ENCODE results near the gene TTC7B. TPM values are rescaled to one million over a fixed set of nuclear protein-coding genes. Genes with fewer than 3 reads are reported as not detected.
"Not testable (repeated sequence)": the region's sequence is repeated elsewhere in the genome, so short reads cannot be mapped to it uniquely, and the experiment has no call there.

Gene TTC7B
- total and polyA plus RNA-seq, 10 of the 15 experiments (the other 5 are each of a cell fraction or from before 2014, with no cell fraction given), result under 0.01 to 1.1 (median 0.26) TPM; not detected in 2

DNA sequence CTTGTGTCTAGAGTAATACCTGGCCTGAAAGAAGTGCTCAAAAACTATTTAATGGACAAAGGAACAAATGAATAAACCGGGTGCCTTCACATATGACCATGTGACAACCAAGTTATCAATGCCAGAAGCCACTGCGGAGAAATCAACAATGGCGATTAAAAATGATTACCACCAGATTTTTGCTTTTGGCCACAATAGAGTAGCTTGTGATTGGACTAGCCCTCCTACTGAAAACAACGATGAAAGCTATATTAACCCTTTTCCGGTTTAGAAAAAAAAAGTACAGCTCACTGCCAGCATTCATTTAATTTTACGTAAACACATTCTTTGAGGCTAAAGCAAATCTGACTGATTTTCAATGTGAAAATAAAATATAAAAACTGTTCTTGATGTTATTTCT lies 41.6 kb upstream of the TTC7B start:
- H3K36me3 ChIP-seq (ENCODE audit: control insufficient read depth in 2 of 2, insufficient read depth in 2 of 2, low read length in 1 of 2), result no peaks in the 10 kb centered on the region
- H3K4me1 ChIP-seq (ENCODE audit: control insufficient read depth, insufficient read depth, low read length), result no peaks in the 10 kb centered on the region
- no peaks in the 10 kb centered on the region for H3K27me3 ChIP-seq (replicated peaks in 1 of 2; ENCODE audit: control insufficient read depth in 2 of 2, insufficient read depth in 2 of 2, low read length in 1 of 2)
- H3K79me2 ChIP-seq (ENCODE audit: control insufficient read depth, insufficient read depth, low read length), result no peaks in the 10 kb centered on the region
- intact Hi-C loops (cut with micrococcal nuclease; ENCODE audit: unreplicated experiment), result no loop called here
- H3K27ac ChIP-seq (ENCODE audit: control insufficient read depth, insufficient read depth), result no peak overlapping the region
- RAD21 ChIA-PET (ENCODE audit: unreplicated experiment), result no interaction called here
- no peak overlapping the region for H3K4me3 ChIP-seq
- CTCF ChIA-PET, result interaction anchor here (1.2 kb wide), 1 partner anchor 10 kb away, joined by 4 read pairs; no protein-coding TSS in a partner anchor
- ATAC-seq, result no peak
- 95% methylated on average over 6 of the region's 6 CpGs for WGBS (ENCODE audit: insufficient coverage, insufficient replicate concordance, low lambda C conversion rate, missing lambda C conversion rate)
- DNase-seq (ENCODE audit: low read depth, low spot score), result no peak
- H3K9ac ChIP-seq (ENCODE audit: control insufficient read depth, insufficient read depth, low read length), result no peak overlapping the region
- H3K4me2 ChIP-seq (ENCODE audit: control insufficient read depth, insufficient read depth), result no peak overlapping the region
- TF ChIP-seq ATF7 (IDR thresholded peaks at IDR 0.05; ENCODE audit: low read depth) (no peak), ZNF217 (IDR thresholded peaks at IDR 0.05) (no peak), RUNX3 (IDR thresholded peaks at IDR 0.05; ENCODE audit: low read length) (no peak), EGR1 (IDR thresholded peaks at IDR 0.05; ENCODE audit: borderline replicate concordance in 1 of 2, low read depth in 2 of 2, low read length in 2 of 2) (no peak), RBBP5 (conservative IDR thresholded peaks at IDR 0.05) (no peak), CREM (IDR thresholded peaks at IDR 0.05; ENCODE audit: low read depth) (no peak), MAX (IDR thresholded peaks at IDR 0.05; ENCODE audit: low read depth, low read length) (no peak), NR2F1 (conservative IDR thresholded peaks at IDR 0.05) (no peak), HSF1 (IDR thresholded peaks at IDR 0.05; ENCODE audit: low read depth, low read length) (no peak), POLR2AphosphoS5 (IDR thresholded peaks at IDR 0.05; ENCODE audit: low read length) (no peak), IKZF1 (conservative IDR thresholded peaks at IDR 0.05) (no peak), SUPT20H (IDR thresholded peaks at IDR 0.05; ENCODE audit: borderline replicate concordance, control insufficient read depth, low read depth, low read length) (no peak), NFYB (IDR thresholded peaks at IDR 0.05; ENCODE audit: insufficient read depth, low read depth, low read length) (no peak)
- TF ChIP-seq, protein P1, sequence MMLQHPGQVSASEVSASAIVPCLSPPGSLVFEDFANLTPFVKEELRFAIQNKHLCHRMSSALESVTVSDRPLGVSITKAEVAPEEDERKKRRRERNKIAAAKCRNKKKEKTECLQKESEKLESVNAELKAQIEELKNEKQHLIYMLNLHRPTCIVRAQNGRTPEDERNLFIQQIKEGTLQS (IDR thresholded peaks at IDR 0.05; ENCODE audit: borderline replicate concordance, extremely low read depth, low read depth, low read length), result no peak
- no TSS peak for BruUV-seq (replicated peaks)
- FAIRE-seq, result no peak
- H2AFZ ChIP-seq (ENCODE audit: control insufficient read depth, low read depth, low read length), result no peak overlapping the region
- no peaks in the 10 kb centered on the region for H4K20me1 ChIP-seq (ENCODE audit: control insufficient read depth, insufficient read depth)
- no peaks in the 10 kb centered on the region for H3K9me3 ChIP-seq (replicated peaks; ENCODE audit: control insufficient read depth, insufficient read depth, low read length)
- in situ Hi-C loops (cut with MboI), result no loop called here
- POLR2A ChIA-PET, result no interaction called here
- SMC1A ChIA-PET (ENCODE audit: uncharacterized antibody, unreplicated experiment), result interaction anchor here (1.4 to 1.5 kb wide), 3 partner anchors 8 to 18 kb away, joined by 3 to 5 read pairs (median 3); no protein-coding TSS in a partner anchor

GRCh38 chr14:90856115-90856514 lies 39.9 kb upstream of the TTC7B start:
- peak; percentile 54; the same call in 2 of the 3 replicates for ATAC-seq
- POLR2A ChIA-PET, result not testable (repeated sequence)

More at GRCh38 chr14:90856115-90856514, 39.9 kb upstream of the TTC7B start:
- H3K9ac ChIP-seq (ENCODE audit: control insufficient read depth, insufficient read depth, low read length); H3K79me2 ChIP-seq (ENCODE audit: control insufficient read depth, insufficient read depth, low read length); BruUV-seq (replicated peaks); H3K27ac ChIP-seq (ENCODE audit: control insufficient read depth, insufficient read depth); H3K9me3 ChIP-seq (replicated peaks; ENCODE audit: control insufficient read depth, insufficient read depth, low read length); CTCF ChIA-PET; intact Hi-C loops (cut with micrococcal nuclease; ENCODE audit: unreplicated experiment); H2AFZ ChIP-seq (ENCODE audit: control insufficient read depth, low read depth, low read length); H3K4me2 ChIP-seq (ENCODE audit: control insufficient read depth, insufficient read depth); H3K4me1 ChIP-seq (ENCODE audit: control insufficient read depth, insufficient read depth, low read length); FAIRE-seq; H3K27me3 ChIP-seq (replicated peaks in 1 of 2; ENCODE audit: control insufficient read depth in 2 of 2, insufficient read depth in 2 of 2, low read length in 1 of 2); in situ Hi-C loops (cut with MboI); DNase-seq (ENCODE audit: low read depth, low spot score); H3K36me3 ChIP-seq (ENCODE audit: control insufficient read depth in 2 of 2, insufficient read depth in 2 of 2, low read length in 1 of 2); H3K4me3 ChIP-seq; RAD21 ChIA-PET (ENCODE audit: unreplicated experiment); H4K20me1 ChIP-seq (ENCODE audit: control insufficient read depth, insufficient read depth): not testable (repeated sequence)
- WGBS (ENCODE audit: insufficient coverage, insufficient replicate concordance, low lambda C conversion rate, missing lambda C conversion rate), result 49% methylated on average over 4 of the region's 5 CpGs
- SMC1A ChIA-PET (ENCODE audit: uncharacterized antibody, unreplicated experiment), result interaction anchor here (0.7 to 1.3 kb wide), 3 partner anchors 8 to 317 kb away, joined by 3 read pairs; no protein-coding TSS in a partner anchor
